Mammary epithelial cell (primary cell): ENCODE measurements around the gene CATSPER3.

ENCODE experiments used
- CTCF ChIP-seq, 2 donors: IDR thresholded peaks in 1 of 2; conservative IDR thresholded peaks in 1 of 2; 2 replicates each; pipeline ENCODE4 v1.5.1; 2011 to 2012; ENCODE audit warnings: inconsistent platforms in 2 of 2, low read length in 2 of 2, mild to moderate bottlenecking in 2 of 2, control low read depth in 1 of 2, low read depth in 1 of 2; ENCODE audit not compliant: insufficient read depth in 1 of 2; ENCODE audit errors: extremely low read depth in 1 of 2
- EZH2 ChIP-seq: IDR thresholded peaks from 2 replicates; pipeline ENCODE4 v1.6.1; 2012; ENCODE audit warnings: low read length, inconsistent platforms, borderline replicate concordance

GRCh38 chr5:135018457-135018856, 50.8 kb downstream of the CATSPER3 start:
- no peak for TF ChIP-seq CTCF (conservative IDR thresholded peaks at IDR 0.05 in 1 of 2, IDR thresholded peaks at IDR 0.05 in 1 of 2; ENCODE audit: extremely low read depth in 1 of 2, insufficient read depth in 1 of 2, low read depth in 1 of 2, low read length in 2 of 2)
- no peak for TF ChIP-seq EZH2
